Measurements from ENCODE around the gene CLIP2.
"Not testable (repeated sequence)": the region's sequence is repeated elsewhere in the genome, so short reads cannot be mapped to it uniquely, and the experiment has no call there.

Gene CLIP2

DNA sequence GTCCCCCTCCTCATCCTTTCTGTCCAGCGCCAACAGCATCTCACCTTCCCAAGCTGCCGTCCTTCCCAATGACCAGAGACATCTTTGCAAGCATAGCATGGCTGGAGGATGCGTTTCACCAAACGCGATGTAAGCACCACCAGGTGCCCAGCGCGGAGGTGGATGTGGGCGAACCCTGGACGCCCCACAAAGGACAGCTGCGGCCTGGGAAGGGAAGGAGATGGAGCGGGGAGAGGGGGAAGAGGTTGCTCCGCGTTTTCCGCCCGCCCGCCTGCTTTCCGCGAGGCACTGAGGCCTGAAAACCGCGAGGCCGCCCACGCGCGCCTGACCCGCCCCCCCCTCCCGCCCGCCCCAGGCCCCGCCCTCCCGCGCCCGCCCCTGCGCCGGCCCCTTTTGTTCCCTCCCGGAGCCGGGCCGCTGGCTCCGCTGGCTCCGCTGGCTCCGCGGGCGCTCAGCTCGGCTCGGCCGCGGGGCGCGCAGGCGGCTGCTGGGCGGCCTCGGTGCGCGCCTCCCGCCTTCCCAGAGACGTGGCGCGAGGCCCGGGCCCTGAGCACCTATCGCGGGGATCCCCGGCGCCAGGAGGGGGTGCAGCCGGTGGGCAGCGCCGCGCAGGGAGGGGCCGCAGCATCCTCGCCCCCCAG is at the start of gene CLIP2:
CLIP2 (plus strand) TSS at position 390 of the 641 bp plus-strand sequence. CDS start 28,140 bp downstream, outside the sequence.
- peak; percentile 81 for DNase-seq (ENCODE audit: low spot score)

DNA sequence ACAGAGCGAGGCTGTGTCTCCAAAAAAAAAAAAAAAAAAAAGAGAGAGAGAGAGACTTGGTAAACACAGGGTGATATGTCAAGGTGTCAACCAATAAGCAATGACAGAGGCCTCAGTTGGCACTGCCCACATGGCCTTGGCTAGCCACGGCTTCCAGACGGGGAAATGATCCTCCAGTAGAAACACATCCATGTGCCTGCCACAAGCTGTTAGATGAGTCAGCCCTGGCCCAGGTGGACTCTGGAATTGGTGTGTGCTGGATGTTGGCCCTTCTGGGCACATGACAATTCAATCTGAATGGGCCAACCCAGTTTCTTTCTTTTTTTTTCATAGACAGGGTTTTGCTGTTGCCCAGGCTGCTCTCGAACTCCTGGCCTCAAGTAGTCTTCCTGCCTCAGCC is 48.7 kb upstream of the CLIP2 start:
- no peak for DNase-seq (ENCODE audit: low spot score)

DNA sequence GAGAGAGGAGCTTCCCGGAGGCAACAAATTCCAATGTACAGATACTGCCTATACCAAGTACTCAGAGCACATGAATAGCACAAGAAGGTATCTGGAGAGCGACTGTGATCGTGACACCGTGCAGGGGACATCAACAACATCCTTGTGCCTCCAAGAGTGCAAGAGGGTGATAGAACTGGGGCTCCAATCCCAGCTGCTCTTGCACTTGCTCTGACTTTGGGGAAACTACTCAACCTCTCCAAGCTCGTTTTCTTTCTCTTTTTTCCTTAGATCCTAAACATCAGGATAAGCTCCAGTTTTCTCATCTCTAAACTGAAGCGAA is 47.1 kb upstream of the CLIP2 start:
- no peak for DNase-seq (ENCODE audit: low spot score)

DNA sequence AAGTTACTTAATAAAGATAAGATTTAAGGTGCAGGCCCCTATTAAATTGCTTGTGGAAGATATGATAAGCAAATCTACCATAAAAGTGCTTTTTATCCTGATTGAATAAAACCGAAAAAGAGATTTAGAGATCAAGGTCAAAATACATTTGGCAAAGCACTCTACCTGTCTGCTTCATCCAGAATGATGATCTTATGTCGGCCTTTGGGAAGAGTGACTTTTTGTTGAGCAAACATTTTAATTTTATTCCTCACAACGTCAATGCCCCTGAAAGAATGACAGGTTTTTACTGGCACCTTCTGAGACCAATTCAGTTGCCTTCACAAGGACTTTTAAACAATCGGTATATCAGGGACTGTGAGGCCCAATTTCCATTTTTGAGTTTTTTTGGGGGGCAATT is 42.7 kb upstream of the CLIP2 start:
- no peak for DNase-seq (ENCODE audit: low spot score)

DNA sequence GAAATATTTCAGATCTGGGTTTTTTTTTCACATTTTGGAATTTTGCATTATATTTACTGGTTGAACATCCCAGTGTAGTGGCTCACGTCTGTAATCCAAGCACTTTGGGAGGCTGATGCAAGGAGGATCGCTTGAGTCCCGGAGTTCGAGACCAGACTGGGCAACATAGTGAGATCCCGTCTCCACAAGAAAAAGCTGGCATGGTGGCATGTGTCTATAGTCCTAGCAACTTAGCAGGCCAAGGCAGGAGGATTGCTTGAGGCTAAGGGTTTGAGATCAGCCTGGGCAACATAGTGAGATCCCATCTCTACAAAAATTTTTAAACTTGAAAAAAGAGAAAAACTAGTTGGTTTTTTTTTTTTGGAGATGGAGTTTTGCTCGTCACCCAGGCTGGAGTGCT is 41.1 kb upstream of the CLIP2 start:
- no peak for DNase-seq (ENCODE audit: low spot score)

DNA sequence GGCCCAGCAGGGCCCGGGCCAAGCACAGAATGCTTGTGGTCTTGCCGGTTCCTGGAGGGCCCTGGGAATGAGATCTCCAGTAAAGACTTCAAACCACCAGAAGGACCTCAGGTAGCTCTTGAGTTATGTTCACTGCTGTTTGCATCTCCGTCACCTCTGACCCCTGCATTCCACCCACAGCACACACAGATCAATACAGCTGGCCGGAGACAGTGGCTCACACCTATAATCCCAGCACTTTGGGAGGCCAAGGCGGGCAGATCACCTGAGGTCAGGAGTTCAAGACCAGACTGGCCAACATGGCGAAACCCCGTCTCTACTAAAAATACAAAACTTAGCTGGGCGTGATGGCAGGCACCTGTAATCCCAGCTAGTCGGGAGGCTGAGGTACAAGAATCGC is 40.1 kb upstream of the CLIP2 start:
- DNase-seq (ENCODE audit: low spot score) = not testable (repeated sequence)

DNA sequence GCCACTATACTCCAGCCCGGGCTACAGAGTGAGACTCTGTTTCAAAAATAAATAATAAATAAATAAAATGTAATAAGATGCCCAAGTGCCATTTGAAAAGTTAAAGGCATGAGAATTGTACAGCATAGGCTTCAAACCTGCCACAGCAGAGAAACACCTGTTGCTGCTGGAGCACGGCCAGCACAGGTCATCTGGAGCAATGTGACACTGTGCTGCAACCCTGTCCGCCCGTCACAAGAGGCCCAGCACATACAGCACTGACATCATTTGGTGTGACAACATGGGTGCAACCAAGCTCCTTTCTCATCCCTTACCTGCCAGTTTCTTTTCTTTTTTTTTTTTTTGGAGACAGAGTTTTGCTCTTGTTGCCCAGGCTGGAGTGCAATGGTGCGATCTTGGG is 36.3 kb upstream of the CLIP2 start:
- no peak for DNase-seq (ENCODE audit: low spot score)

DNA sequence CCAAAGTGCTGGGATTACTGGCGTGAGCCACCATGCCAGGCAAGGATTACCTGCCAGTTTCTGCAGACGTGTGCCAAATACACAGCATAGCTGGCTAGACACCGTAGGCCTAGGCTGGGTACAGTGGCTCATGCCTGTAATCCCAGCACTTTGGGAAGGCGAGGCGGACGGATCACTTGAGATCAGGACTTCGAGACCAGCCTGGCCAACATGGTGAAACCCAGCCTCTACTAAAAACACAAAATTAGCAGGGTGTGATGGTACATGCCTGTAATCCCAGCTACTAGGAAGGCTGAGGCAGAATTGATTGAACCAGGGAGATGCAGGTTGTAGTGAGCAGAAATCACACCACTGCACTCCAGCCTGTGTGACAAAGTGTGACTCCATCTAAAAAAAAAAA is 35.9 kb upstream of the CLIP2 start:
- DNase-seq (ENCODE audit: low spot score) = no peak

DNA sequence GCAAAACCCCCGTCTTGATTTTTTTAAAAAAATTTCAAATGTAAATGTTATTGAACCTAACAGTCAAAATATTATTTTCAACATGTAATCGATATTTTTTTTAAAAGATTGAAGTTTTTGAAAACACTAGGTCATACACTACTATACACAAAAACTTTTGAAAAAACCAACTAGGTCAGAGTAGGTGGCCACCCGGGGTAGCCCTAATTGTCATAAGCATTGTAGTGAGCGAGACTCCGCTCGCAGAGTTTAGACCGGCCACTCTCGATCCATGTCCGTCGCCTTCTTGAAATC is 35.4 kb upstream of the CLIP2 start:
- no peak for DNase-seq (ENCODE audit: low spot score)

DNA sequence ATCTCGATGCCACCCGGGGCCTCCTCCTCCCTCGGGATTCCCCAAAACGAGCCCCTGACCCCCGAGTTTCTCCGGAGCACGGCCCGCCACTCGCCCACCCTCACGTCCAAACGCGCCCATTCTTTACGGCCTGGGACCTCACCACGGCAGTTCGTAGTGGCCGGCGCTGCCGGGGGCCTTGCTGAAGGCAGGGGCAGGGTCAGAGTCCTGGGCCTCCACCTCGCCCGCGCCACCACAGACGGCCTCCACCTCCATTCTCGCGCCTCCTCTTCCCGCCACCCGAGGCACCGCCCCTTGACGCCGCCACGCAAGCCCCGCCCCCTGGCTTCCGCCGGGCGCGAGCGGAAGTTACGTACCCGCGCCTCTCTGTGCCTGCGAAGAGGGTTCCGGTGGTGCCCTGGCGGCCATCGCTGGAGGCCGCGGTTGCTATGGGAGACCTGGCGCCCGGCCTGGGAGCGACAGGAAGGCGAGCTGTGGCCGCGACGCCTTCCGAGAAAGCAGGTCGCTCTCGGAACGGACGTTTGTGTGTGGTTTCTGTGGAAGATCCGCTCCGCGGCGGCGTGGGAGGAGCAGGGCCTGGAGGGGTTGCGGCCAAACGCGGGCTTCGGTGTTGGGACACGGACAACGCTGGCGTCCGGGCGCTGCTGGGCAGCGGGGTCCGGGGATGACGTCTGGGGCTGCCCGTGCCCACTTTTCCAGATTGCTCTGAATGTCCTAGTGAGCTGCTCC is 34.9 kb upstream of the CLIP2 start, which contains the start of gene RFC2:
RFC2 (minus strand) TSS at position 271 of the 729 bp plus-strand sequence; CDS start at position 255, 16 bp downstream.
- peak; percentile 97 for DNase-seq (ENCODE audit: low spot score)

DNA sequence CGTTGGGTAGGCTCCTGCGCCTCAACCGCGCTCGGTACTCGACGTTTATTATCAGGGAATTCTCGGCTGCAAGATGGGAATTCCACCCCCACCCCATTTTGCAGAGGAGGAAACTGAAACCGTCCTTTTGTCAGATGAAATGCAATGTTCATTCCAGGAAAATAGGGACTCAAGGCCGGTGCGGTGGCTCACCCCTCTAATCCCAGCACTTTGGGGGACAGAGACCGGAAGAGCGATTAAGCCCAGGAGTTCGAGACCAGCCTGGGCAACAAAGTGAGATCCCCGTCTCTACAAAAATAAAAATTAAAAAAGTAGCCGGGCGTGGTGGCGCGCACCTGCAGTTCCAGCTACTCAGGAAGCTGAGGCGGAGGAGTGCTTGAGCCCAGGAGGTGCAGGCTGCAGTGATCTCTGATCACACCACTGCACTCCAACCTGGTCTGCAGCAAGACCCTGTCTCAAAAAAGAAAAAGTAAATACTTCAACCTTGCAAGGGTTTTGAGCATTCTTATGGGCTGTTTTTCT is 34.3 kb upstream of the CLIP2 start:
- no peak for DNase-seq (ENCODE audit: low spot score)

DNA sequence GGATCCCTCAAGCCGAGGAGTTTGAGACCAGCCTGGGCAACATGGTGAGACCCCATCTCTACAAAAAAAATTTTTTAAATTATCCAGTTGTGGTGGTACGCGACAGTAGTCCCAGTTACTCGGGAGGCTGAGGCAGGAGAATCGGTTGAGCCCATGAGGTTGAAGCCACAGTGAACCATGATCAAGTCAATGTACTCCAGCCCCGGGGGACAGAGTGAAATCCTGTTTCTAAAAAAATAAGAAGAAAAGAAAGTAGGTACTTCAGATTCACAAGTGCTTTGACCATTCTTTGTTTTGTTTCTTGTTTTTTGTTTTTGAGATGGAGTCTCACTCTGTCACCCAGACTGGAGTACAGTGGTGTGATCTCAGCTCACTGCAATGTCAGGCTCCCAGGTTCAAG is 33.7 kb upstream of the CLIP2 start:
- not testable (repeated sequence) for DNase-seq (ENCODE audit: low spot score)

DNA sequence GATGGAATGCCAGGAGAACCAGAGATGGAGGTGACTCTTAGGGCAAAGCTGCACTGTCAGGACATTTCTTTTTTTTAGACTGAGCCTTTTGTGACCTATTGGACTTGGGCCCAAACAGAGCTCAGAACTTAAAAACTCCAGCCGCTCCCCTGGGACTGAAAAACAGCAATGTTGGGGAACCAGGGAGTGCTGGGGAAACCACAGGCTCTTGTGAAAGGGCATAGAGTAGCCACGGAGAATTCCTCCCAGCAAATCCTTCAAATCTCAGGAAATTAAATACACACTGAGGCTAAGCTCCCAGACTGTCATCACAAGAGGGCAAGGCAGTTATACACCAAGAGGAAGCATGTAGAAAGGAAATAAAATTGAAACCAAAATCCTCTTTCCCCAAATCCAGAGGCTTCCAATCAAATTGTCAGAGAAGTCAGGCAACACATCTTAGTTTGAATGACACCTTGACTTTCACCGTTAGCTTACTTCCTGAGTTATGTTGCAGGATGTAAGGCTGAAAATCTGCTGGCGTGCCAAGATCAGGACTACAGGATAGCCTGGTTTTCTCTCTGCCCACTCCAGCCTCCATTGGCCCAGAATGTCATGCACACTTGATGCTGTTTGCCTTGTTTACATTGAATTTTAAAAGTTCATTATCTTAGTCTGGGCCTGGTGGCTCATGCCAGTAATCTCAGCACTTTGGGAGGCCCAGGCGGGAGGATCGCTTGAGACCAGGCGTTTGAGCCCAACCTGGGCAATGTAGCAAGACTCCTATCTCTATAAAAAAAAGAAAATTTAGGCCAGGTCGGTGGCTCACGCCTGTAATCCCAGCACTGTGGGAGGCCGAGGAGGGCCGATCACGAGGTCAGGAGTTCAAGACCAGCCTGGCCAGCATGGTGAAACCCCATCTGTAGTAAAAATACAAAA is 32.5 kb upstream of the CLIP2 start:
- no peak for DNase-seq (ENCODE audit: low spot score)

DNA sequence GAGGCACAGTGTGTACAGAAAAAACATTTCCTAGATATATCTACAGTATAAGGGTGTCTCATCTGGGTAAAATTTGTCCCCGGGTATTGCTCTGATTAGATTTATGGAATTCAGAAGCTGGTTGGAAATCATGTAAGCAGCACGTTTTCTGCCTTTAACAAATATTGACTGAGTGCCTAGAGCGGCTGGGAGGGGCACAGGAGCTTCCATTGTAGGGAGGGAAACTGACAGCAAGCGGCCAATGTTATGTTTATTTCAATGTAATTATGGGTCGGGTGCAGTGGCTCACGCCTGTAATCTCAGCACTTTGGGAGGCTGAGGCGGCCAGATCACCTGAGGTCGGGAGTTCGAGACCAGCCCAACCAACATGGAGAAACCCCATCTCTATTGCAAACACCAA is 30.6 kb upstream of the CLIP2 start:
- DNase-seq (ENCODE audit: low spot score) = no peak

DNA sequence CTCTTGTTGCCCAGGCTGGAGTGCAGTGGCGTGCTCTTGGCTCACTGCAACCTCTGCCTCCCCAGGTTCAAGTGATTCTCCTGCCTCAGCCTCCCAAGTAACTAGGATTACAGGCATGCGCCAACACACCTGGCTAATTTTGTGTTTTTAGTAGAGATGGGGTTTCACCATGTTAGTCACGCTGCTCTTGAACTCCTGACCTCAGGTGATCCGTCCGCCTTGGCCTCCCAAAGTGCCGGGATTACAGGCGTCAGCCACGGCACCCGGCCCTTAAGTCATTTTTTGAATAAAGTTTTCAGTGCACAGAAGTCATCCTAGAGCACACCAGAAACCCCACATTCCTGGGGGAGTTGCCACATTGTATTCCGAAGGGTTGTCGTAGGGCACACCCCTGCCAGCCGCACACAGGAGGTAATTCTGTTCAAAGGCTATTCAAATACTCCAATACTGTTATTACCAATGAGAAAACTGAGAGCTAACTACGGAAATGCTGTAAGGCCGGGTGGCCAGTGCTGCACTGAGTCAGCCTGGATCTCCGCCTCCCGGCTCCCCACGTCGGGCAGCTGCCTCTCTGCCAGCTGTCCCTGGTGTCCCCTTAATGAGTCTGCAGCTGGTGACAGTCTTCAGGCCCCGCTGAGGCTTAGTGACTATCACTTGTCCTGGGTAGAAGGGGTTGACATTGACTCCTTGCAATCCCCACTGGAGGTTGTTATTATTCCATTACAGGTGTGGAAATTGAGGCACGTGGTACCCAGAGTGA is 26.4 kb upstream of the CLIP2 start:
- DNase-seq (ENCODE audit: low spot score) = no peak

DNA sequence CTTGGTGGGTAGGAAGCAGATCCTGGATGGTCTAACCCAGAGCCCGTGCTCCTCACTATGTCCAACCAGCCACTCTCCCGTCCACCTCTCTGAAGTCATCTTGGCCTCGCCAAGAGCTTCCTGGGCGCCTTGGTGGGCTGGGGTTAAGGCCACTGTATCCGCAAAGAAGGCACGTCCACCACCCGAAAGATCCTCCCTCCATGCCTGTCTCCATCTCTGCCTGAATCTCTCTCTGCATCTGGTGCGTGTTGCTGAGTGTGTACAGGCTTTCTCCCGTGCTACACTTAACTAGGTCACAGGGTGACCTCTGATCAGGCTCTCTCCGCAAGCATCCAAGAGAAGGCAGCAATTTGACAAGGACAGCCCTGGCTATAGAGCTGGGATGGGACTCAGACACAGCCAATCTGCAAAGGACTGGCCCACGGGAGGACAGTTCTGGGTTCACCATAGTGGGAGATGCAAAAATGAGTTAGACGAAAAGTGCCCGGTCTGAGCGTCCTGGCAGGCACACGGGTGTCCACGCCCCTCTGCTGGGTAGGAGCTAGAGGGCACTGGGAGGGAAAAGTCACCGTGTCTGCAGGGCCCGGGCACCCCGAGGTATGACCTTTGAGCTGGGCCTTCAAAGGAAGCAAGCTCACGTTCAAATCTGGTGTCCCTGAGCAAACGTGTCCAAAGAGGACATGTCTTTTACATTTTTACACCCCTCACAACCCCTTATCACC is 25.6 kb upstream of the CLIP2 start:
- DNase-seq (ENCODE audit: low spot score) = no peak

DNA sequence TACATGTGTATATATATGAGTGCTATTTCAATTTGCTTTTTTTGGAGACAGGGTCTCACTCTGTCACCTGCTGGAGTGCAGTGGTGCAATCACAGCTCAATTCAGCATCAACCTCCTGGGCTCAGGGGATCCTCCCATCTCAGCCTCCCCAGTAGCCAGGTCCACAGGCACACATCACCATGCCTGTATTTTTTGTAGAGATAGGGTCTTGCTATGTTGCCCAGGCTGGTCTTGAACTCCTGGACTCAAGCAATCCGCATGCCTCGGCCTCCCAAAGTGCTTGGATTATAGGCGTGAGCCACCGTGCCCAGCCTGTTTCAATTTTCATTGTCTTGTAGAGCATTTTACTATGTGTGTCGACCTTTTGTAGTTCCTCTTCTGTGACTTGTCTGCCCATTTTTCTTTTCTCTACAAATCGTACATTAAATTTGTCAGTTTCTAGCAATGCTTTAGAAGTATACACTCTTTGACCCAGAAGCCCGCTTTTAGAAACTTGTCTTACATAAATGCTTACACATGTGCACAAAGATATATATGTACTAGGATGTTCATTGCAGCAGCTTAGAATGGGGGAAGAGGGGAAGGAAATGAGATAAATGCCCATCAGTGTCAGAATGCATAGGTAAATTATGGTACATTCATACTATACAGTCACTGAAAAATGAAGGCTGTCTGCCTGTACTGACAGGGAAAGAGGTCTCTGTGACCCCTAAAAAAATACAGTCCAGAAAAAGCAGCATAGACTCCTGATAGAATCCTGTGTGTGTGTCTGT is 22.8 kb upstream of the CLIP2 start:
- no peak for DNase-seq (ENCODE audit: low spot score)

DNA sequence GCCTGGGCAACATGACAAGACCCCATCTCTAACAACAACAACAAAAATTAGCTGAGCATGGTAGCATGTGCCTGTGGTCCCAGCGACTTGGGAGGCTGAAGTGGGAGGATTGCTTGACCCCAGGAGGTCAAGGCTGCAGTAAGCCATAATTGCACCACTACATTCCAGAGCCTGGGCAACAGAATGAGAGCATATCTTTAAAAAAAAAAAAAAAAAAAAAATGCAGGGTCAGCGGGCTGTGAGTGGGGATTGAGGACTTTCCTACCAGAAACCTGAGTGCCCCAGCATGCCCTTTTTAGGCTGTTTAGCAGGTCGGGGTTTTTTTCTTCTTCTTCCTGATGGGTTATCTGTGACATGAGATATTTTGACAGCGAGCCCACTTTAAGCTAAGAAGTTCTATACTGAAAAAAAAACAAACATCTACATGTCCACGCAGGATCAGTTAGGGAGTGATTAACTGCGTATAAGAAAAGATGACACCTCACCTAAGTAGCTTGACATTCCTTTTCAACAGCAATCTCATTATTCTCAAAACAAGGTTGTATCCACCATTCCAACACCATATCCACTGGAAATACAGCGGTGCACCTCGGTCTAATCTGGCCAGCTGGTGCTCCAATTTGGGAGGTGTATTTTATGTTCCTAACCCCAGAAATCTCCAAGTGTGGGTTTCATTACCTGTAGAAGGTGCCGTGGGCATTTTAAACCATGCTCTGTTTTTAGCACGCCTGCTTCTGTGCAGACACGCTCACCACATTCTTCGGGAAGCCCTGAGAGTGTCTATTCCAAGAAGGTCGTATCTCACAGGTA is 21.2 kb upstream of the CLIP2 start:
- no peak for DNase-seq (ENCODE audit: low spot score)

DNA sequence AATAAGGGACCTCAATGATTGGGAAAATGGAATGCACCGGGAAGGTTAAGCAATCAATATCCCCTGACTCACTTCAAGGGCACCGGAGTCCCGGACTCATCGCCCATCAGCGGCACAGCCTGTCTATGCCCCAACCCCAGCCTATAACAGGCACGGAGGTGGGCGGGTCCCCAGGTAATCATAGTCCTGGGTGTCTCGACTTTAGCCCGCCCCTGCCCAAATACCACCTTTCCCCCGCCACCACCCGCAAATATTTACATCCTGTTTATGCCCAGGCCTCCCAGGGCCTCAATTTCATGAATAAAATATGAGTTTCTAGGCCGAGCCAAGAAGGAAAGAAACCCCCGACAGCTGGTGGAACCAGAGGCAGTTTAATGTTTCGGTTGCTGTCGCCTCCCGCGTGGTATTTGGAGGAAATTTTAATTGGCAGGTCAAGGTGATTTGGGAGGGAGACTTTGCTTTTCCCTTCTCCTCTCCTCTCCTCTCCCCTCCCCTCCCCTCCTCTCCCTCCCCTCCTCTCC is 19.4 kb upstream of the CLIP2 start:
- DNase-seq (ENCODE audit: low spot score) = peak; percentile 88

DNA sequence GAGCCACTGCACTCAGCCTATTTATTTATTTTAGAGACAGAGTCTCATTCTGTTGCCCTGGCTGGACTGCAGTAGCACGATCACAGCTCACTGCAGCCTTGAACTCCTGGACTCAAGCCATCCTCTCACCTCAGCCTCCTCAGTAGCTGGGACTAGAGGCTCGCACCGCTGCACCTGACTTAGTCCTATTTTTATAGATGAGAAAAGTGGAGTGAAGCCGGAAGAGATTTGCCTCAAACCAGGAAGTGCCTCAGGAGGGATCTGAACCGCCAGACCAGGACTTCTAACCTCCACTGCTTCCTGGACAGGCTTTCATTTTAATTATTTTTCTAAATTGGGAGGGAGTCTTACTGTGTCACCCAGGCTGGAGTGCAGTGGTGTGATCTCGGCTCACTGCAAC is 17.5 kb upstream of the CLIP2 start:
- no peak for DNase-seq (ENCODE audit: low spot score)

Data from COLO829 (cell line).